Measurements from ENCODE around the gene CDH5. TPM values are rescaled to one million over a fixed set of nuclear protein-coding genes. Genes with fewer than 3 reads are reported as not detected.

The CDH5 gene
- total and polyA plus RNA-seq, 4 donors = 5.5 to 21.9 (median 17.5) TPM

DNA sequence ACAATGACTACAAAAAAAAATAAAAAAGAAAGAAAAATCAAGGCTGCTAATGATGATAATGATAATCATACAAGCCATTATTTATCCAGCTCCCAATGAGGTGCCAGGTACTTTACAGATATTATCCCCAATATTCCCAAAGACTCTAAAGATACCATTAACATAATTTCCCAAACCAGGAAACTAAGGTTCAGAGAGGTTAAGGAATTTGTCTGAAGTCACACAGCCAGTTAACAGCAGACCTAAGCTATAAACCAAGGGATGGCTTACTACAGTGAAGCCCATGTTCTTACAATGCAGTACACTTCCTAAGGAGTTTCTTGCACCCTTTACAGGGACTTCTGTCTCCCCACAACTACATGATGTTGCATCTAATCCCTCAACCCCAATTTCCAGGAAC lies 45.7 kb upstream of the CDH5 start:
- H3K27ac ChIP-seq (ENCODE audit: low read depth in 1 of 2, low read length in 2 of 2) = no peak overlapping the region
- DNase-seq (ENCODE audit: low spot score) = no peak
- H3K27me3 ChIP-seq (ENCODE audit: control insufficient read depth in 4 of 4, insufficient read depth in 4 of 4, low read length in 3 of 4) = no peaks in the 10 kb centered on the region
- TF ChIP-seq, protein P1, sequence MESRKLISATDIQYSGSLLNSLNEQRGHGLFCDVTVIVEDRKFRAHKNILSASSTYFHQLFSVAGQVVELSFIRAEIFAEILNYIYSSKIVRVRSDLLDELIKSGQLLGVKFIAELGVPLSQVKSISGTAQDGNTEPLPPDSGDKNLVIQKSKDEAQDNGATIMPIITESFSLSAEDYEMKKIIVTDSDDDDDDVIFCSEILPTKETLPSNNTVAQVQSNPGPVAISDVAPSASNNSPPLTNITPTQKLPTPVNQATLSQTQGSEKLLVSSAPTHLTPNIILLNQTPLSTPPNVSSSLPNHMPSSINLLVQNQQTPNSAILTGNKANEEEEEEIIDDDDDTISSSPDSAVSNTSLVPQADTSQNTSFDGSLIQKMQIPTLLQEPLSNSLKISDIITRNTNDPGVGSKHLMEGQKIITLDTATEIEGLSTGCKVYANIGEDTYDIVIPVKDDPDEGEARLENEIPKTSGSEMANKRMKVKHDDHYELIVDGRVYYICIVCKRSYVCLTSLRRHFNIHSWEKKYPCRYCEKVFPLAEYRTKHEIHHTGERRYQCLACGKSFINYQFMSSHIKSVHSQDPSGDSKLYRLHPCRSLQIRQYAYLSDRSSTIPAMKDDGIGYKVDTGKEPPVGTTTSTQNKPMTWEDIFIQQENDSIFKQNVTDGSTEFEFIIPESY (IDR thresholded peaks at IDR 0.05) = no peak
- TF ChIP-seq, protein P2, sequence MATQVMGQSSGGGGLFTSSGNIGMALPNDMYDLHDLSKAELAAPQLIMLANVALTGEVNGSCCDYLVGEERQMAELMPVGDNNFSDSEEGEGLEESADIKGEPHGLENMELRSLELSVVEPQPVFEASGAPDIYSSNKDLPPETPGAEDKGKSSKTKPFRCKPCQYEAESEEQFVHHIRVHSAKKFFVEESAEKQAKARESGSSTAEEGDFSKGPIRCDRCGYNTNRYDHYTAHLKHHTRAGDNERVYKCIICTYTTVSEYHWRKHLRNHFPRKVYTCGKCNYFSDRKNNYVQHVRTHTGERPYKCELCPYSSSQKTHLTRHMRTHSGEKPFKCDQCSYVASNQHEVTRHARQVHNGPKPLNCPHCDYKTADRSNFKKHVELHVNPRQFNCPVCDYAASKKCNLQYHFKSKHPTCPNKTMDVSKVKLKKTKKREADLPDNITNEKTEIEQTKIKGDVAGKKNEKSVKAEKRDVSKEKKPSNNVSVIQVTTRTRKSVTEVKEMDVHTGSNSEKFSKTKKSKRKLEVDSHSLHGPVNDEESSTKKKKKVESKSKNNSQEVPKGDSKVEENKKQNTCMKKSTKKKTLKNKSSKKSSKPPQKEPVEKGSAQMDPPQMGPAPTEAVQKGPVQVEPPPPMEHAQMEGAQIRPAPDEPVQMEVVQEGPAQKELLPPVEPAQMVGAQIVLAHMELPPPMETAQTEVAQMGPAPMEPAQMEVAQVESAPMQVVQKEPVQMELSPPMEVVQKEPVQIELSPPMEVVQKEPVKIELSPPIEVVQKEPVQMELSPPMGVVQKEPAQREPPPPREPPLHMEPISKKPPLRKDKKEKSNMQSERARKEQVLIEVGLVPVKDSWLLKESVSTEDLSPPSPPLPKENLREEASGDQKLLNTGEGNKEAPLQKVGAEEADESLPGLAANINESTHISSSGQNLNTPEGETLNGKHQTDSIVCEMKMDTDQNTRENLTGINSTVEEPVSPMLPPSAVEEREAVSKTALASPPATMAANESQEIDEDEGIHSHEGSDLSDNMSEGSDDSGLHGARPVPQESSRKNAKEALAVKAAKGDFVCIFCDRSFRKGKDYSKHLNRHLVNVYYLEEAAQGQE (IDR thresholded peaks at IDR 0.05) = no peak
- TF ChIP-seq GABPA (IDR thresholded peaks at IDR 0.05 in 1 of 2, conservative IDR thresholded peaks at IDR 0.05 in 1 of 2) (no peak), HNF4G (IDR thresholded peaks at IDR 0.05) (no peak), NR2F2 (IDR thresholded peaks at IDR 0.05) (no peak), TAF1 (conservative IDR thresholded peaks at IDR 0.05) (no peak), RAD21 (IDR thresholded peaks at IDR 0.05) (no peak), FOXA2 (IDR thresholded peaks at IDR 0.05) (no peak), RXRA (IDR thresholded peaks at IDR 0.05) (no peak), JUND (IDR thresholded peaks at IDR 0.05) (no peak), YY1 (IDR thresholded peaks at IDR 0.05) (no peak), EGR1 (IDR thresholded peaks at IDR 0.05; ENCODE audit: low read depth in 2 of 2) (no peak), HNF4A (conservative IDR thresholded peaks at IDR 0.05) (no peak), FOXA1 (IDR thresholded peaks at IDR 0.05) (no peak), SP1 (IDR thresholded peaks at IDR 0.05) (no peak)
- TF ChIP-seq, protein P3, sequence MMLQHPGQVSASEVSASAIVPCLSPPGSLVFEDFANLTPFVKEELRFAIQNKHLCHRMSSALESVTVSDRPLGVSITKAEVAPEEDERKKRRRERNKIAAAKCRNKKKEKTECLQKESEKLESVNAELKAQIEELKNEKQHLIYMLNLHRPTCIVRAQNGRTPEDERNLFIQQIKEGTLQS (IDR thresholded peaks at IDR 0.05) = no peak
- TF ChIP-seq, protein P4, sequence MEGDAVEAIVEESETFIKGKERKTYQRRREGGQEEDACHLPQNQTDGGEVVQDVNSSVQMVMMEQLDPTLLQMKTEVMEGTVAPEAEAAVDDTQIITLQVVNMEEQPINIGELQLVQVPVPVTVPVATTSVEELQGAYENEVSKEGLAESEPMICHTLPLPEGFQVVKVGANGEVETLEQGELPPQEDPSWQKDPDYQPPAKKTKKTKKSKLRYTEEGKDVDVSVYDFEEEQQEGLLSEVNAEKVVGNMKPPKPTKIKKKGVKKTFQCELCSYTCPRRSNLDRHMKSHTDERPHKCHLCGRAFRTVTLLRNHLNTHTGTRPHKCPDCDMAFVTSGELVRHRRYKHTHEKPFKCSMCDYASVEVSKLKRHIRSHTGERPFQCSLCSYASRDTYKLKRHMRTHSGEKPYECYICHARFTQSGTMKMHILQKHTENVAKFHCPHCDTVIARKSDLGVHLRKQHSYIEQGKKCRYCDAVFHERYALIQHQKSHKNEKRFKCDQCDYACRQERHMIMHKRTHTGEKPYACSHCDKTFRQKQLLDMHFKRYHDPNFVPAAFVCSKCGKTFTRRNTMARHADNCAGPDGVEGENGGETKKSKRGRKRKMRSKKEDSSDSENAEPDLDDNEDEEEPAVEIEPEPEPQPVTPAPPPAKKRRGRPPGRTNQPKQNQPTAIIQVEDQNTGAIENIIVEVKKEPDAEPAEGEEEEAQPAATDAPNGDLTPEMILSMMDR (IDR thresholded peaks at IDR 0.05; ENCODE audit: low read depth, low read length, missing input control) = no peak
- TF ChIP-seq, protein P5, sequence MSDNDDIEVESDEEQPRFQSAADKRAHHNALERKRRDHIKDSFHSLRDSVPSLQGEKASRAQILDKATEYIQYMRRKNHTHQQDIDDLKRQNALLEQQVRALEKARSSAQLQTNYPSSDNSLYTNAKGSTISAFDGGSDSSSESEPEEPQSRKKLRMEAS (IDR thresholded peaks at IDR 0.05) = no peak
- no peaks in the 10 kb centered on the region for H3K36me3 ChIP-seq (ENCODE audit: control insufficient read depth in 4 of 4, insufficient read depth in 3 of 4, low read depth in 1 of 4, low read length in 3 of 4)
- H3K9me3 ChIP-seq (ENCODE audit: control insufficient read depth in 4 of 4, low read length in 3 of 4) = no peaks in the 10 kb centered on the region
- H3K4me1 ChIP-seq (ENCODE audit: control insufficient read depth in 4 of 4, insufficient read depth in 4 of 4, low read length in 3 of 4) = no peaks in the 10 kb centered on the region
- H3K4me3 ChIP-seq (ENCODE audit: low read depth in 1 of 3, low read length in 3 of 3) = no peak overlapping the region
- no peak overlapping the region for H3K9ac ChIP-seq (ENCODE audit: low read depth in 1 of 2, low read length in 2 of 2)
